ENCODE results near the gene GPER1.
A peak's percentile ranks its signal among the peaks of the same experiment; 100 is the strongest.
"Not testable (repeated sequence)": the region's sequence is repeated elsewhere in the genome, so short reads cannot be mapped to it uniquely, and the experiment has no call there.

The GPER1 gene

DNA sequence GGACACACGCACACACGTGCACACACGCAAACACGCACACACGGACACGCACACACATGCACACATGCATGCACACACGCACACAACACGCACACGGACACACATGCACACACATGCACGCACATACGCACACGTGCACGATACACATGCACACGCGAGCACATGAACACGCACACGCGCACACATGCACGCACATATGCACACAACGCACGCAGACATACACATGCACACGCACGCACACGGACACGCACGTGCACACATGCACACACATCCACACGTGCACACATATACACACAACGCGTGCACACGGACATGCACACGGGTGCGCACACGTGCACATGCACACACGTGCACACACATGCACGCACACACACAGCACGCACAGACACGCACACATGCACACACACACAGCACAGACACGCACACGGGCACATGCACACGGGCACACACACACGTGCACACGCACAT, 17.3 kb upstream of the GPER1 start:
- DNase-seq: no peak

- DNase-seq: no peak
Observed at GRCh38 chr7:1071731-1072254, 16.1 kb upstream of the GPER1 start.

DNA sequence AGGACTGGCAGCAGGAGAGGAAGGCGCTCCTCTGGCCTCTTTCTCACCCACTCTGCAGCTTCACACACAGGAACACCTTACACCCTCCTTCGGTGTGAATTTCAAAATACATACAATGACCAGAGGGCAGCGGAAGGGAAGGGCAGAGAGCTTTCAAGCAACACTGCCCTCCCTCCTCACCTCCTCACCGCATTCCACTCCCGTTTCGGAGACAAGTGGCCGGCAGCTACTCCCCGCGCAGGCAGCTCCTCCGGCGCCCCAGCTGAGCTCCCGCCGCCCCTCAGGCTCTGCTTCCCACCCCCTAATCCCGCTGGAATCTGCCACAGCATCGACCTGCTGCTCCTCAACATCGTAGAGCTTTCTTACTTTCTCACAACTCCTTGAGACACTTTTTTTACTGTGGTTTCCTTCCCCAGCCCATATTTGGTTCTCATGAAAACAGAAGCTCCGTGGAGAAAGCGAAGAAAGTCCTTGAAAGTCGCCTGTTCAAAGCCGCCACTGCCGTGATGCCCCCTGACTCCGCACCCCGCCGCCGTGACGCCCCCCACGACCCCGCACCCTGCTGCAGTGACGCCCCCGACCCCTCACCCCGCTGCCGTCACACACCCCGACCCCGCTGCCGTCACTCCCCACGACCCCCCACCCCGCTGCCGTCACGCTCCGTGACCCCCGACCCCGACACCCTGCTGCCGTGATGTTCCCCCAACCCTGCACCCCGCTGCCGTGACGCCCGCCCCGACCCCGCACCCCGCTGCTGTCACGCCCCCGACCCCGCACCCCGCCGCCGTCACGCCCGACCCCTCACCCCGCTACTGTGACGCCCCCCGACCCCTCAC, 14.6 kb upstream of the GPER1 start:
- DNase-seq: no peak

DNA sequence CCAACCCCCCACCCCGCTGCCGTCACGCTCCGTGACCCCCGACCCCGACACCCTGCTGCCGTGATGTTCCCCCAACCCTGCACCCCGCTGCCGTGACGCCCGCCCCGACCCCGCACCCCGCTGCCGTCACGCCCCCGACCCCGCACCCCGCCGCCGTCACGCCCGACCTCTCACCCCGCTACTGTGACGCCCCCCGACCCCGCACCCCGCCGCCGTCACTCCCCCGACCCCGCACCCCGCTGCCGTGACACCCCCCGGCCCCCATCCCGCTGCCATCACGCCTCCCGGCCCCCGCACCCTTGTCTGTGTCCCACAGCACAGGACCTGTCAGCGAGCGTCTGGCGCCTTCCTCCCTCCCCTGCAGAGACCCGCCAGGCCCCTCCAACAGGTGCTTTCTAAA, 13.9 kb upstream of the GPER1 start:
- DNase-seq: not testable (repeated sequence)

DNA sequence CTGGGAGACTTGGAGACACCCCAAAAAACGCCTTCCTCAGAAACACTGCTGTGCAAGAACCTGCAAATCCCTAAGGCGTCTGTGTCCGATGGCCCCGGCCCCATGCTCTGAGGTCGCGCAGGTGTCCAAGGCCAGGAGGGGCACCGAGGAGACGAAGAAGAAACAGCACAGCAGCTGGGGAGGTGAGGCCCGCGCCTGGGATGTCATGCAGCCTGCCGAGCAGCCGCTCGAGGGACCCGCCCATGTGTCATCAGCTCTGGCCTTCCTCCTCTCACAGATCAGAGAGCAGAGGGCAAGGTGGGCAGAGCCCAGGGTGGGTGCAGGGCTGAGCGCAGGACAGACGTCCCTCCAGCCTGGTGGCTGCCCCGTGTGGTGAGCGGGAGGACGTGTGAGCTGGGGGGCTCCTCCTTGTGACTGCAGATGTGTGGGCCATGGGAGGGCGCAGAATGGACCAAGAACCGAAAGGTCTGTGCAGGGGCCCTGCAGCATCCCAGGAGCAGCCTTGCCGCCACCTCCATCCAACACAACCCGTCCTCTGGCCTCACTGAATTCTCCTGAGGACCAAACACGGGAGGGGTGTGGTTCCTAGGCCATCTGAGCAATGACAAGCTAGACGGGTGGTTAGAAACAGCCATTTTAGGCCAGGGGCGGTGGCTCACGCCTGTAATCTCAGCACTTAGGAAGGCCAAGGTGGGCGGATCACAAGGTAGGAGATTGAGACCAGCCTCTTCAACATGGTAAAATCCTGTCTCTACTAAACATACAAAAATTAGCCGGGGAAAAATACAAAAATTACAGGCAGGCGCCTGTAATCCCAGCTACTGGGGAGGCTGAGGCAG, 13.1 kb upstream of the GPER1 start:
- DNase-seq: no peak

DNA sequence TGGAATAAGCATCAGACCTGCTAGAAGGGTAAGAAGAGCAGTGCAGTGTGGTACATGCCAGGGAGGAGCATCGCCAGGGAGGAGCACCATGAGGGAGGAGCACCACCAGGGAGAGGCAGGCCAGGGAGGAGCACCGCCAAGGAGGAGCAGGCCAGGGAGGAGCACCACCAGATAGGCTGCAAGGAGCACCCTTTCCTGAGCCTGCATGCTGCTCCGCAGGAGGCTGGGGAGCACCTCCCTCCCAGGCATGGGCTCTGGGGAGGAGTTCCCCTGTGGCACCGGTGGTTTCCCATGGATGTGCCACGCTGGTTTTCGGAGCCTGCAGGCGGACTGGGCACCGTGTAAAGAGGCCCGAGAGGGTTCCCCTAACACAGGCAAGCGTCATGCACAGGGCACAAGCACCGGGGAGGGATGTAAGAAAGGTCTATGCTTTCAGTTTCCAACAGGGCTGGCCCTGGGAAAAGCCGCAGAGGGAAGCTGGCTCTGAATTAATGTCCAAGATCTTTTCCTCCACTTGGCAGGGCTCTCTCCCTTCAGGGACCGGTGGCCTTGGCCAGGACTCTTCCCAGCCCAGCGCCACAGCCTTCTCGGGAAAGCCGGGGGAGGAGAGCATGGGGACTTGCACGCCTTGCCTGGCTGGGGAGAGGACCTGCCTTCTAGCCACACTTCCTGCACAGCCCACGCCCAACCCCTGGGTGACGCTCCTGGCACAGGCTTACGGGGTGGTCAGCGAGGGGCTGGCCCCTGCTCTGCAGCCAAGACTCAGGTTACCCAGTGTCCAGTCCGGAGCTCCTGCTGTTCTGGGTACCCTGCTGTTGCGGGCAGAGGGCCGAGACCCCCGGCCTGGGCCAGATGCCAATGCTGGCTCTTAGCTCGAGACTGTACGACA, 11.5 kb upstream of the GPER1 start:
- DNase-seq: no peak

DNA sequence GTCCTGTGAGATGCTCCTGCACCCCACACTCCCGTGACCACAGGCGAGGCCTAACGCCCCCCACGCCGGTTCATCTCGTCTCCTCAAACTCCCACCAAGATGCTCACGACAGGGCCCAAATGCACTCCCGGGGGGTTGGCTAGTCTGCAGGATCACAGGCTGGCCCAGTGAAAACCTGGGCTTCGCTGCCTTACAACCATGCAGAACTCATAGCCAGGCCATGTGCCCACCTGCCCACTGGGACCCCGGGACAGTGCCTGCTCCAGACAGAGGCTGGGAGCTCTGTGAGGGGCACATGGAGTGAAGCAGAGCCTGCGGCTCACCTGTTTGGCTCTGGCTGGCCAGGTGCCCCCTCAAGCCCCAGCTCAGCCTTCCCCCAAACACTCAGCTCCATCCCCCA, 9.4 kb upstream of the GPER1 start:
- DNase-seq: no peak

DNA sequence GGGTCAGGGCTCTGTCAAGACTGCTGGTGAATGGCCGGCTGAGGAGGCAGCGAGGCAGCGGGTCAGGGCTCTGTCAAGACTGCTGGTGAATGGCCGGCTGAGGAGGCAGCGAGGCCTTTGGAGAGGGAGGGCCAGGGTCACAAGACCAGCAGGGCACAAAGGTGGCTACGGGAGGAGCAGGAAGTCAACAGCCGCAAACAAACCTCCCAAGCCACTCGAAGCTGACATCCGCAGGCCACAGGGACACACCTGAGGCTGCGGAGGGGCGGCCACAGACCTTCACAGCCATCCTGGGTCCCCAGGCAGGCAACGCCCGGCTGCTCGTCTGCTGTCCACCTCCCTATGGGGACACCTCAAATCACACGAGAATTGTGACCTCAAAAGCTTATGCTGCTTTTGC, 8.9 kb upstream of the GPER1 start:
- DNase-seq: no peak

- no peak for DNase-seq
Observed at GRCh38 chr7:1079546-1079945, 8.4 kb upstream of the GPER1 start.

DNA sequence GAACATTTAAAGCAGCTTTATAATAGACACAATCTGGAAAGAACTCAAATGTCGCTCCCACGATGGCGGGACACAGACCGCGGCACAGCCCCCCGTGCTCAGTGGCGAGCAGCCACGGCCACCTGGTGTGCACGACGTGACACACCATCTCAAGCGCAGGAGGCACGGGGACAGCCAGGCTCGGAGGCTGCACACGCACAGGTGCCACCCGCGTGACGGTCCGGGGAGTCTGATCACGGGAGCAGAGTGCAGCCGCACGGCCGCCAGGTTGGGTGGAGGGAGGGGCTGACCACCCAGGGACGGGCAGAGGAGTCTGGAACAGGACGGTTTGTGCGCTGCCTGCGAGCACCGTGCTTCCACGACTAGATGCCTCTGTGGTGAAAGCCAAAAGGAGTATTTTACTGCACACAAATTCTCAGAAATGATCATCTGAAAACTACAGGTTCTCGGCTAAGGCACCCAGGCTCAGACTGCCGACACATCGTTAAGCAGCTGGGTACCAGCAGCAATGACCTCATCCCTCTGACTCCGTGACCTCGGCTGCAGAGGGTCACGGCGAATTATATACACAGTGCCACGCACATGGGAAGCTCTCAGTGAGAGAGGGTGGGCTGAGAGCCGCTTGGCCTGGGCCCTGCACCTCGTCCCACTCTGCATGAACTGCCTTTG, 7.5 kb upstream of the GPER1 start:
- no peak for DNase-seq

GRCh38 chr7:1080921-1081255, 7.0 kb upstream of the GPER1 start:
- DNase-seq: no peak

DNA sequence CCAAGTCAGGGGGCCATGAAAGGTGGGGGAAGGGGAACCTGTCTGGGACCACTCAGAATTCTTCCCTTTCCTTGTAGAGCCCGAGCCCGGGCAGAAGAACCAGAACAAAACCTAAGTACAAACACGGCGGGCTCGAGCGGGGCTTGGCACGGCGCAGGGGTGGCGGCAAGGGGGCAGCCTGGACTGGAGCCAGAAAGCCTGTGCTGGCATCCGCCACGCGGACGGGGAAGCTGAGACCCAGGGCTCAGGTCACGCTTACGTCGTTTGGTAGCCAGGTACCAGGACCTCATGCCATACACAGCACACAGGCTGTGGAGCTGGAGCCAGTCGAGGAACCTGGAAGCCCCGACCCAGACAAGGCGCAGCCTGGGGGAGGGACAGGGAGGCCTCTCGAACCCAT, 6.6 kb upstream of the GPER1 start:
- DNase-seq: no peak

- no peak for DNase-seq
Observed at GRCh38 chr7:1081931-1082401, 5.9 kb upstream of the GPER1 start.

DNA sequence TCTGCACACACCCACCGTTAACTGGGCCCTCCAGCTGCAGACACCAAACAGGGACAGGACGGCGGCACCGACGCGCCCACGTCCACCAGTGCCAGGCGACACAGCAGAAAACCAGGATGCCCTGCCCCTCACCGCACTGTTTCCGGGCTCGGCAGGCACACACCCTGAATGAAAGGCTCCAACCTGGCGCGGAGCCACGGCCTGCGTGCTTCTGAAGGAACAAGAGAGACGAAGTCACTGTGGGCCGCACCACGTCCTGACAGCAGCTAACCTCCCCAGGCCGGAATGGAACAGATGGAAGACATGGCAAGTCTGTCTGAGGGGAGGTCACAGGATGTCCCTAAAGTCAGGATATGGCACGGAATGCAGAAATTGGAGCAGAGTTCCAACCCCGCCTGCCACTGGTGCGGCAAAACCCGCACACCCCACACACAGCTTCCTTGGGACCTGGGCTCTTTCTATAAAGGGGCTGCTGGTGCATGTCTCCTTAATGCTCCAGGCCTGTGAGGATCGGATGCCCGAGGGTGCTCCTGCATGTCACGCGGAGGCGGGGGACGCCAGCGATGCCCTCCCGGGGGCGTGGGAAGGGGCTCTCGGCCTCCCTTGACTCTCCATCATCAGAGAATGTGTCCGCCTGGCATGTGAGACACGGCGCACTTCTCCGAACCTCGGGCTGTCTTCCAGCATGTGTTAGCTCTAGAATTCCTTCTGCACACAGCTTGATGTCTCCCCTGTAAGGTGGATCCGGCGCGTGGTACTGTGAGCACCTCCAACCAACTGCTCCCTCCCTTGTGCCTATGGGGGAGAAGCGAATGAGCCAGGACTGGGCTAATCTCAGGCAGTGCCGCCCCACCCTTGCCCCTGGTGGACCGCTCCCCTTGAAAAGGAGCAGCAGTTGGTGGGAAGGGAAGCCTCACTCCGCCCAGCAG, 3.9 kb upstream of the GPER1 start:
- DNase-seq: no peak

DNA sequence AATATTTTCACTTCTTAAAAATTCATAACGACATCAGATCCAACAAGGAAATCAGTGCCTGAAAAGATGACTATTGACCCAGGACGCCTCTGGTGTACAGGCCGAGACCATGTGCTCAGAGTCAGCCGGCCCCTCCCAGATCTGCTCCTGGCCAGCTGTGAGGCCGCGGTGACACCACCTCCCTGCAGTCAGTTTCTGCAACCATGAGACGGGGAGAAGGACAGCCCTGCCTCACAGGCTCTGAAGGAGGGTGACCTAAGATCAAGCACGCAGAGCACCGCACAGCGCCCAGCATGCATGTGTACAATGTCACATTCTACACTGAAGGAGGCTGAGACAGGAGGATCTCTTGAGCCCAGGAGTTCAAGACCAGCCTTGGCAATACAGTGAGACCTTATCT, 2.6 kb upstream of the GPER1 start:
- DNase-seq: no peak

GRCh38 chr7:1085910-1086421, 1.9 kb upstream of the GPER1 start:
- no peak for DNase-seq

DNA sequence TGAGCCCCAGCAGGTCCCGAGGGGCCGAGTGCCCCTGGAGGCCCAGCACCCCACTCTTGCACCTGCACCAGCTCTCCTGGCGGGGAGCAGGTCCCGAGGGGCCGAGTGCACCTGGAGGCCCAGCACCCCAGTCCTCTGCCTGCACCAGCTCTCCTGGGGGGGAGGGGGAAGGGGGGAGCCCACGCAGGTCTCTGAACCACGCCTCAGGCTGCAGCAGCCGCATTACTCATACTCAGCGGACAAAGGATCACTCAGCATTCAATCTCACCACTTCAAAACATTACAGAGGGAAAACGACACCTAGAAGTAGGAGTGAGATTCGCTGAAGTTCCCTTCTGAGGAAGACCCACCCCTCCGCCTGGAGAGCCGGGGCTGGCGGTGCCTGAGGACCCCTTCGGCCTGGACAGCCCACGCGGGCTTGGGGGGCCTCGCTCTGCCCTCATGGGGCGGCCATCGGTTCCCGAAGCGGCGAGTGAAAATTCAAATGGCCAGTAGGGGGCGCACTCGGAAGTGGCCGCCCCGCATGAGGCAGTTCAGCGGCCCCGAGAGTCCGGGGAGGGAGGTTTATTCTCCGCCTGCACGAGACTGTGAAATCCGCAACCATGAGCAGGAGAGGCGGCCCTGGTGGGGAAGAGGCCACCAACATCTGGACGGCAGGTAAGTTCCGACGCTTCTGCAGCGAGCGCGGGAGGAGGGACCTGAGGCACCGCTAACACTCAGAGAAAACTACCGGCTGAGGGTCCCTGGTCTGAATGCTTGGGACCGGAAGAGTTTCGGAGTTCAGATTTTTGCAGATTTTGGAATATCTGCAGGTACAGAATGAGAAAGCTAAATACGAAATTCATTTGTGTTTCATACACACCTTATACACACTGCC, 1.1 kb upstream of the GPER1 start:
- peak; percentile 54 to 56 for DNase-seq

- no peak for DNase-seq
Observed at GRCh38 chr7:1087465-1087814, 473 bp upstream of the GPER1 start.

DNA sequence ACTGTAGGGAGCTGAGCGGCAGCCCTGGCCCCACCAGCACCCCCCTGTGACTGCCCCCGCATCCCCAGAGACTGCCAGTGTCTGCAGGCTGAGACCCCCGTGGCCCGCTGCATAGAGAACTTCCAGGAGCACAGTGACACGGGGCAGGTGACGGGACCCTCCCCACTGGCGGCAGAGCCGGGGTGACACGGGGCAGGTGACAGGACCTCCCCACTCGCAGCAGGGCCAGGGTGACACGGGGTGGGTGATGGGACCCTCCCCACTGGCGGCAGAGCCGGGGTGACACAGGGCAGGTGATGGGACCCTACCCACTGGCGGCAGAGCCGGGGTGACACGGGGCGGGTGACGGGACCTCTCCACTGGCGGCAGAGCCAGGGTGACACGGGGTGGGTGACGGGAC, 2.3 kb downstream of the GPER1 start:
- DNase-seq: no peak

Data from activated CD4-positive, alpha-beta T cell treated with anti-CD3 and anti-CD28 coated beads, Interleukin-2, amount 50 U/mL, for 4 hours (primary cell).